Left ventricle myocardium superior (tissue), 1 donor: ENCODE results near the gene MAD2L1. TPM values are rescaled to one million over a fixed set of nuclear protein-coding genes. Genes with fewer than 3 reads are reported as not detected.
"Not testable (repeated sequence)": the region's sequence is repeated elsewhere in the genome, so short reads cannot be mapped to it uniquely, and the experiment has no call there.

Experiments used
- ATAC-seq: fragments of 200-7000 bp; cut with Tn5 transposase; one replicate; pipeline ENCODE4 v1.9.1; 2020; ENCODE audit warnings: mild to moderate bottlenecking, moderate library complexity
- DNase-seq: peaks from one replicate; pipeline ENCODE4 v3.0.0-alpha.2; 2020
- intact Hi-C: fragments of 100-400 bp; cut with micrococcal nuclease; formaldehyde crosslinking; loops from one replicate; pipeline ENCODE4 v1.11.0; 2022
- long read RNA-seq: library from polyadenylated mRNA; unstranded; transcript quantifications from one replicate; pipeline ENCODE4 v2.0.0, GENCODE V29; 2021
- total RNA-seq: library from RNA; stranded (reverse); fragmentation: NEBNext Ultra II Directional; extraction: Animal tissue kit (Norgen Biotek cat#: 25700); gene quantifications from one replicate; pipeline ENCODE4 v1.2.1, GENCODE V29; 2021
- donor health status: DM: no; HTN: yes; CAD: no; lungs with severe emphysema.

MAD2L1 gene
- 1.5 TPM for total RNA-seq
- long read RNA-seq, full-length matches to known transcripts = 7 of 7 reads
- long read RNA-seq, partial matches to known transcripts = 0 of 7 reads
- long read RNA-seq, other reads (novel, unspliced or antisense) = 0 of 7 reads

- DNase-seq (peak; percentile 100), ATAC-seq (peak; percentile 99)
- intact Hi-C loops = no loop called here
These were observed at the start of gene MAD2L1 for GRCh38 chr4:120066517-120067340. Gene MAD2L1, minus strand, starts transcription at chr4:120066848. Its CDS starts 114 bp downstream, at chr4:120066734.

DNA sequence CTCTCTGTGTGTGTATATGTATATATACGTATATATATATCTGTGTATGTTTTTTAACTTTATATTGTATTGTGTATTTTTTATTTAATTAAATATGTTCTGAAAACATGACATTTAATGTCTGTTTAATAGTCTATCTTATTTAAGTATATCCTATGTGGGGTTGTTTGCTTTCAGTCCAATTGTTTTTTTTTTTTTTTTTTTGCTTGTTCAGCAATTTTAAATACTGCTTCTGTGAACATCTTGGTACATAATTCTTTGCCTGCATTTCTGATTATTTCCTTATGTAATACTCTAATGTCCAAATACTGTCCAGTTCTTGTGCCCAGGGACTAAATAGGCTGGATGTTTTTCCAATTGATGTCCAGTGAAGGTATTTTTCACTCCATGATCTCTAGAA is 45.1 kb upstream of the MAD2L1 start:
- DNase-seq = no peak
- no peak for ATAC-seq
- intact Hi-C loops = no loop called here

- ATAC-seq (no peak), DNase-seq (no peak)
- intact Hi-C loops = no loop called here
These were observed 42.8 kb upstream of the MAD2L1 start for GRCh38 chr4:120109406-120109805.

DNA sequence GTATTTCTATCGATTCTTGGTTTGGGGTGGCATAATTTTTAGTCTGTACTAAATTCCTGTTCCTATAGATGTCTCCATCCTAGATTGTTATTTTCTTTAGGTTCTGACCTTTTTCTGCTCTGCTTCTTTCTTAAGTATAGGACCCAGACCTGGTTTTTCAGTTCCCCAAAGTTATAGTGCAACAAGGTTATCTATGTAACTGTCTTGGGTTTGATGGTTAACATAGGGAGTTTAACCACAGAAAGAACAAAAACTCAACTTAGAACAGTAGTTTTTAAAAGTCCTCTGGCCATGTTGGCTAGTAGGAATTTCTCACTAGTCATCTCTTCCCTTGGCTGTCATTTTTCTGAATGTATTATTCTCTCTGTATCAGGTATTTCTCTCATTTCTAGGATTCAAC is 38.8 kb upstream of the MAD2L1 start:
- DNase-seq = no peak
- no peak for ATAC-seq
- intact Hi-C loops = no loop called here

- ATAC-seq (no peak), DNase-seq (no peak)
- intact Hi-C loops = no loop called here
These were observed 30.1 kb upstream of the MAD2L1 start for GRCh38 chr4:120096508-120097297.

DNA sequence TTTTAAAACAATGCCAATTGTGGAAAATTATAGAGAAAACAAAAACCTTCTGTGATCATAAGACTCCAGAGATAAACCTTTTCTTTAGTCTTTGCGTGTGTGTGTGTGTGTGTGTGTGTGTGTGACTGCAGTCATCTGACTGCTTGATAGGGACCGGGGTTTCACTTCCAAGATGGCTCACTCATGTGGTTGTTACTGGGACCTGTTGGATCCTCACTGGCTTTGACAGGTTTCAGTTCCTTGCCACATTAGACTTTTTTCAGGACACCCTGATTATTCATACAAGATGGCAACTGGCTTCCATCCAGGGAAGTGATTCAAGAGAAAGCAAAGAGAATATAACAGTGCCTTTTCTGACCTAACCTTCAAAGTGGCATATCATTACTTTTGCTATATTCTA is 21.9 kb upstream of the MAD2L1 start:
- ATAC-seq = no peak

GRCh38 chr4:120088066-120088465 is 21.4 kb upstream of the MAD2L1 start:
- ATAC-seq, intact Hi-C loops, DNase-seq: not testable (repeated sequence)

More for the DNA sequence above, 21.9 kb upstream of the MAD2L1 start:
- intact Hi-C loops = no loop called here
- DNase-seq = no peak

DNA sequence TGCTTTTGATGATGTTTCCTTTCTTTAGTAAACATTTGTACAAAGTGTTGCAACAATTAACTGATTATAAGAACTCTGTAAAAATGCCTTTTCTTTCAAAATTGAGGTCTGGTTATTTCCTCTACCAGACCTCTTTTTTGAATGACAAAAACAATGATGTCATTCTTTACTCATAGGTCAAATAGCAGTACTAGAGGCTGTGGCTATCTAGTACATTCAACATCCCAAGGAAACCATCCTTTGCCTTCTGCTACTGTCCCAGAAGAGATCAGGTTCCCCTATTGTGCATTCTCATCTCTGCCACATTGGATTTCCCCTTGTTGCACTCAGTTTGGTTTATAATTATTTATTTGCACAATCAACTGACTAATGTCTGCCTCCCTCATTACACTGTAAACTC is 19.1 kb upstream of the MAD2L1 start:
- DNase-seq (no peak), ATAC-seq (no peak)
- intact Hi-C loops = no loop called here

DNA sequence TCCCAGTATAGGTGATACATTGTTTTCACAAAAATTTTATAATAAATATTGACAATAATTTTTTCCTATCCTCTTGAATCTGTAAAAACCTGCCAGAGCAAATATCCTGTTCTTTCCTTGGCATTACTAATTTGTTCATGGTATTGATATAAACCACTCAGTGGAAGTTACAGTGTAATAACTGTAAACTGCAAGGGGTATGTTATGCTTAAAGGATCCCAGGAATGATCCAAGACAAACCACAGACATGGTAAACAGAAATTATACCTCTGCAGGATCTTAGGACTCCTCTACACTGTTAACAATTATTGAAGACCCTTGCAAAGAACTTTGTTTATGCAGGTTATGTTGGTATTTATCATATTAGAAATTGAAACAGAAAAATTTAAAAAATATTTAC is 17.7 kb upstream of the MAD2L1 start:
- ATAC-seq = no peak
- intact Hi-C loops = no loop called here

GRCh38 chr4:120083152-120083551 is 16.5 kb upstream of the MAD2L1 start:
- no peak for DNase-seq
- intact Hi-C loops = no loop called here
- no peak for ATAC-seq

More for the DNA sequence above, 17.7 kb upstream of the MAD2L1 start:
- DNase-seq = no peak

DNA sequence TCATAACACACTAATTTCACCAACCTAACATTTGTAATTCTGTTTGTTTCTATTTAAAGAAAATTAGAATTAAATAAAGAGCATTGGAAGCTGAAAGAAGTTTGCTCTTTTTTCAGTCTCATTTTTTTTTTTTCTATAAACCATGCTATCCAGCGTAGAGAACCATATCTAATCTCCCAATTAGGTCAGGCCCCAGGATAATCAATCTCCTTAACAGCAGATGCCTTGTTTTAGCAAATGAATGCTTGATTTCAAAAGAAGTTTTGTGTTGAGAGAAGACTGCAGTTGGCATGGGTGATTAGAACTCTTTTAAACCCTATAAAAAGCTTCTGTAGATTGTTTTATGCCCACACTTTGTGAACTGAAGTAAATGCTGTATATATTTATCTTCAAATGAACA is 15.6 kb upstream of the MAD2L1 start:
- intact Hi-C loops = no loop called here
- ATAC-seq (no peak), DNase-seq (no peak)

DNA sequence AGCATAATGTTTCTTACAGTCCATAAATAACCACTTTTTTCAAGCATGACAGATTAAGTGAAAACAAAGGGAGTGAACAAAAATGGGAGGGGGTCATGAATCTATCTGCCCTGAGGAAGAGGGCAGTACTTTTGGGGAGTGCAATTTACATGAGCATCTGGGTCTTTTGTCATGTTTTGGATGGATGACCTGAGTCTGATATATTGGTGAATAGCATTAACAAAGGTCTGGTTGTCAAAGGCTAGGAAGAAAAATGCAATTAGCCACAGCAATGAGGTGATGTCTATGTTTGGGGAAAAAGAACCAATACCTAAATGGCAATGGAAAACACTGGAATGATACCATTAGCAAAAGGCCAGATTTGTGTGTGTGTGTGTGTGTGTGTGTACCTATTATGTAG is 15.1 kb upstream of the MAD2L1 start:
- DNase-seq (no peak), ATAC-seq (no peak)
- intact Hi-C loops = no loop called here

DNA sequence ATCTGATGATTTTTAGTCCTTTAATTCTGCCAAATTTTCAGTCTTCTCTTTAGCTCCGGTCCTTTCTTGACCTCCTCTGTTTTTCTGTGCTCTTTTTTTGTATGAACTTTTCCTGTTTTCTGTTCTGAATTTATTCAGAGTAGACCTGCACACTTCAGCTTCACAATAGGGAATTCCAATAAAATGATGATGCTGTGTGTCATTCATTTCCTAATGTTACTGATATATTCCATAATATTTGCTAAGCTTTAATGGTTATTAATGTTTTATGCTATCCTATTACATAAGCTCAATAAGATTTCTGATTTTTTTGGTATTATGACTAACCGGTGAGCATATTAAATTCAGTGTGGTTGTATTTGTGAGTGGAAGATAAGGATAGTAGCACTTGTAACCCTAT is 13.9 kb upstream of the MAD2L1 start:
- no peak for ATAC-seq
- intact Hi-C loops = no loop called here
- no peak for DNase-seq

- intact Hi-C loops = no loop called here
- no peak for DNase-seq
- no peak for ATAC-seq
These were observed 13.3 kb upstream of the MAD2L1 start for GRCh38 chr4:120079839-120080520.

GRCh38 chr4:120078216-120078615 is 11.6 kb upstream of the MAD2L1 start:
- no peak for ATAC-seq
- intact Hi-C loops = no loop called here
- DNase-seq = no peak

DNA sequence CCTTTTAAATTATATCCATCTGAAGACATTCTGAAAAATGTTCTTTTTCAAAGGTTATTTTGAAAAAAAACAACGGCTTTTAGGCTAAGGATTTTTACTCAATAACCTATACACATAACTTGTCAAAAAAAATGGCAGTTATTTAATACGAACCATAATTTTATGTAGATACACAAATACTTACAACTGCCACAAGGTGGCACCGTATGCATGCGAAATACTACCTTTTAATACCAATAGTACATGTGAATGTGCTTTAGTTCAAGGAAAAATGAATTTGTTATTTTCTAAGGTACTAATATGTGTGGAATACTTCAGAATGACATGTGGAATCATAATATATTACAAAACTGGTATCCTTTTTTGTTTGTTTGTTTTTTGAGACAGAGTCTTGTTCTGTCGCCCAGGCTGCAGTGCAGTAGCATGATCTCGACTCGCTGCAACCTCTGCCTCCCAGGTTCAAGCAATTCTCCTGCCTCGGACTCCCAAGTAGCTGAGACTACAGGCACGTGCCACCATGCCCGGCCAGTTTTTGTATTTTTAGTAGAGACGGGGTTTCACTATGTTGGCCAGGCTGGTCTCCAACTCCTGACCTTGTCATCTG is 4.6 kb upstream of the MAD2L1 start:
- ATAC-seq (no peak), DNase-seq (peak; percentile 13)
- intact Hi-C loops = no loop called here

GRCh38 chr4:120070196-120070595 is 3.5 kb upstream of the MAD2L1 start:
- no peak for DNase-seq
- no peak for ATAC-seq
- intact Hi-C loops = no loop called here

DNA sequence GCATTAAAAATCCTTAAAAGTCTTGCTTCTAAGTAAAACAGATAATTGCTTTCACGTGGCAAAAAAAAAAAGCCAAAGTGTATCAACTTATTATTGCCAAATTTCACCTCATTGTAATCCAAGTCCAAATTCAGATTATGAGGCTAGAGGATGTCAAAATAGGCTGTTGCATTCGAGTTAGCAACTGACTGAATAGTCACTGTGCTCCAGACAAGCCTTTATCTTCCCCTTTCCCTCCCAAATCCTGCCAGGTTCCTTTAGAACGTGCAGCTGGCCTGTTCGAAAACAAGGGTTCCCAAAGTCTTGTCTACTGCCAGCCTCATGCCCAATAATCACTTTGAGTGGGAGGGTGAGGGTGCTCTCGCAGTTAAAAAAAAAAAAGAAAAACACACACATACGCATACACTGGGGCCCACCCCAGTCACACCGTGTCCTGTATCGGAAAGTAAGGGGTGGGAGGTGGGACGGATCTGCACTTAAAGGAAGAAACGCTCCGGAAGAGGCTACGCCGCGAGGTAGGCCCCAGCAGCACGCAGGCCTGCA is 603 bp downstream of the MAD2L1 start:
- intact Hi-C loops = no loop called here
- DNase-seq (no peak), ATAC-seq (no peak)

- DNase-seq (no peak), ATAC-seq (no peak)
- intact Hi-C loops = no loop called here
These were observed 1.8 kb downstream of the MAD2L1 start for GRCh38 chr4:120064887-120065286.
